ENCODE results near the gene GLIPR1L1. TPM values are rescaled to one million over a fixed set of nuclear protein-coding genes. Genes with fewer than 3 reads are reported as not detected.

Gene GLIPR1L1
- total RNA-seq, 4 donors from 2014 or later, result not detected

DNA sequence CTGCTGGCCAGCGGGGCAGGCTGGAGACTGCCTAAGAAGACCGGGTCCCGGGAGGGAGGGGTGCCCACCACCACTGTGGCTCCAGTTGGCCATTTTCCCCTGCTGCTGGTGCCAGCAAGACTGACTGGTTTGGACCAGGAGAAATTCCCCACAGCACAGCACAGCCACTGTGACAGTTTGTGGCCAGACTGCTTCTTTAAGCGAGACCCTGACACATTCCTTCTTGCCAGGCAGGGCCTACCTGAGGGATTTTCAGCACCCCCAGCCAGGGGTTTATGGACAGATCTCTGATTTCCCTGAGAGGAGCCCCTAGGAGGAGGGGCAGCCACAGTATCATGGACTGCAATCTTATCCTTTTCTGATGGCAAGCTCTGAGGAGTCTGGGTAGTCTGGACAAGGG is 15.5 kb downstream of the GLIPR1L1 start:
- no peak for TF ChIP-seq EP300 (IDR thresholded peaks at IDR 0.05)
- no peak for TF ChIP-seq POLR2AphosphoS5 (IDR thresholded peaks at IDR 0.05)
- TF ChIP-seq, protein P1, sequence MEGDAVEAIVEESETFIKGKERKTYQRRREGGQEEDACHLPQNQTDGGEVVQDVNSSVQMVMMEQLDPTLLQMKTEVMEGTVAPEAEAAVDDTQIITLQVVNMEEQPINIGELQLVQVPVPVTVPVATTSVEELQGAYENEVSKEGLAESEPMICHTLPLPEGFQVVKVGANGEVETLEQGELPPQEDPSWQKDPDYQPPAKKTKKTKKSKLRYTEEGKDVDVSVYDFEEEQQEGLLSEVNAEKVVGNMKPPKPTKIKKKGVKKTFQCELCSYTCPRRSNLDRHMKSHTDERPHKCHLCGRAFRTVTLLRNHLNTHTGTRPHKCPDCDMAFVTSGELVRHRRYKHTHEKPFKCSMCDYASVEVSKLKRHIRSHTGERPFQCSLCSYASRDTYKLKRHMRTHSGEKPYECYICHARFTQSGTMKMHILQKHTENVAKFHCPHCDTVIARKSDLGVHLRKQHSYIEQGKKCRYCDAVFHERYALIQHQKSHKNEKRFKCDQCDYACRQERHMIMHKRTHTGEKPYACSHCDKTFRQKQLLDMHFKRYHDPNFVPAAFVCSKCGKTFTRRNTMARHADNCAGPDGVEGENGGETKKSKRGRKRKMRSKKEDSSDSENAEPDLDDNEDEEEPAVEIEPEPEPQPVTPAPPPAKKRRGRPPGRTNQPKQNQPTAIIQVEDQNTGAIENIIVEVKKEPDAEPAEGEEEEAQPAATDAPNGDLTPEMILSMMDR (IDR thresholded peaks at IDR 0.05), result no peak
- TF ChIP-seq POLR2A (IDR thresholded peaks at IDR 0.05), result no peak
- no peaks in the 10 kb centered on the region for H3K4me1 ChIP-seq
- H3K36me3 ChIP-seq, result no peaks in the 10 kb centered on the region
- 98% methylated on average over 4 of the region's 4 CpGs for WGBS
- no peaks in the 10 kb centered on the region for H3K27me3 ChIP-seq
- H3K27ac ChIP-seq, result no peak overlapping the region
- peaks cover 6% of the 10 kb centered on the region for H3K9me3 ChIP-seq
- DNase-seq (ENCODE audit: low spot score in 2 of 2), result no peak
- H3K4me3 ChIP-seq, result no peak overlapping the region

DNA sequence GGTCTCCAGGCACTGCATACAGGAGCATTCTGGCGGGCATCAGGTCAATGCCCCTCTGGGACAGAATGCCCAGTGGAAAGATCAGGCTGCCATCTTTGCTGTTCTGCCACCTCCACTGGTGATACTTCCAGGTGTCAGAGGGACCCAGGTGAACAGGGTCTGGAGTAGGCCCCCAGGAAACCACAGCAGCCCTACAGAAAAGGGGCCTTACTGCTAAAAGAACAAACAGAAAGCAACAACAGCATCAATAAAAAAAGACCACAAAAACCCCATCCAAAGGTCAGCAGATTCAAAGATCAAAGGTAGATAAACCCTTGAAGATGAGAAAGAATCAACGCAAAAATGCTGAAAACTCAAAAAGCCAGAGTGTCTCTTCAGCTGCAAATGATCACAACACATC is 15.9 kb downstream of the GLIPR1L1 start:
- Histone ChIP-seq H3K4me1 (no peaks in the 10 kb centered on the region), H3K9me3 (peaks cover 6% of the 10 kb centered on the region), H3K27ac (no peak overlapping the region), H3K36me3 (no peaks in the 10 kb centered on the region), H3K27me3 (no peaks in the 10 kb centered on the region), H3K4me3 (no peak overlapping the region)
- TF ChIP-seq EP300 (IDR thresholded peaks at IDR 0.05) (no peak), POLR2AphosphoS5 (IDR thresholded peaks at IDR 0.05) (no peak), POLR2A (IDR thresholded peaks at IDR 0.05) (no peak)
- TF ChIP-seq, protein P1 (IDR thresholded peaks at IDR 0.05), result no peak
- 91% methylated on average over 2 of the region's 2 CpGs for WGBS
- DNase-seq (ENCODE audit: low spot score in 2 of 2), result no peak

DNA sequence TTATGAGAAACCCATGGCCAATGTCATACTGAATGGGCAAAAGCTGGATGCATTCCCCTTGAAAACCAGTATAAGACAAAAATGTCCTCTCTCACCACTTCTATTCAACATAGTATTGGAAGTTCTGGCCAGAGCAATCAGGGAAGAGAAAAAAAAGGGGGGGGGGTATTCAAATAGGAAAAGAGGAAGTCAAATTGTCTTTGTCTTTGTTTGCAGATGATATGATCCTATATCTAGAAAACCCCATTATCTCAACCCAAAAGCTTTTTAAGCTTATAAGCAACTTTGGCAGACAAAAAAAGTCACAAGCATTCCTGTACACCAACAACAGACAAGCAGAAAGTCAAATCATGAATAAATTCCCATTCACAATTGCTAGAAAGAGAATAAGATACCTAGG is 19.5 kb downstream of the GLIPR1L1 start:
- Histone ChIP-seq H3K27me3 (no peaks in the 10 kb centered on the region), H3K9me3 (peaks cover 6% of the 10 kb centered on the region), H3K36me3 (no peaks in the 10 kb centered on the region), H3K4me1 (no peaks in the 10 kb centered on the region), H3K4me3 (no peak overlapping the region), H3K27ac (no peak overlapping the region)
- no peak for DNase-seq (ENCODE audit: low spot score in 2 of 2)
- TF ChIP-seq EP300 (IDR thresholded peaks at IDR 0.05) (no peak), POLR2AphosphoS5 (IDR thresholded peaks at IDR 0.05) (no peak)

DNA sequence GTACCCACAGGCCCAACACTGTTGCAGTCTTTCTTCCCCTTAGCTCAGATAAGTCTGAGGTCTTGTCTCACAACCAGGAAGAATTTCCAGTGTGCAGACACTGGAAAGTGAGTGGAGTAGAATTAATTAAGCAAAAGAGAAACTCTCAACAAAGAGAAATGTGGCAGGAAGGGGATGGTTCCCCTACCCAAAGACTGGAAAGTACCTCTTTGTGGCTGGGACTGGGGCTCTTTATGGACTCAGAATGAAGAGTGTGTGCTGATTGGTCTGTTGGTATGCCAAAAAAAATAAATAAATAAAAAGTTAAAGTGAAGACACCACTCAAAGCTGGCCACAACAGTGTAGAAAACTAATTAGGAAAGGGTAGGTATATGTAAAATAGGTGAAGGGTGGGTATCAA is 26.4 kb downstream of the GLIPR1L1 start:
- H3K9me3 ChIP-seq, result no peaks in the 10 kb centered on the region
- H3K36me3 ChIP-seq, result no peaks in the 10 kb centered on the region
- DNase-seq (ENCODE audit: low spot score in 2 of 2), result no peak
- TF ChIP-seq, protein P1 (IDR thresholded peaks at IDR 0.05), result no peak
- TF ChIP-seq POLR2AphosphoS5 (IDR thresholded peaks at IDR 0.05) (no peak), POLR2A (IDR thresholded peaks at IDR 0.05) (no peak), EP300 (IDR thresholded peaks at IDR 0.05) (no peak)
- H3K4me1 ChIP-seq, result no peaks in the 10 kb centered on the region
- H3K27me3 ChIP-seq, result no peaks in the 10 kb centered on the region
- no peak overlapping the region for H3K27ac ChIP-seq
- no peak overlapping the region for H3K4me3 ChIP-seq

DNA sequence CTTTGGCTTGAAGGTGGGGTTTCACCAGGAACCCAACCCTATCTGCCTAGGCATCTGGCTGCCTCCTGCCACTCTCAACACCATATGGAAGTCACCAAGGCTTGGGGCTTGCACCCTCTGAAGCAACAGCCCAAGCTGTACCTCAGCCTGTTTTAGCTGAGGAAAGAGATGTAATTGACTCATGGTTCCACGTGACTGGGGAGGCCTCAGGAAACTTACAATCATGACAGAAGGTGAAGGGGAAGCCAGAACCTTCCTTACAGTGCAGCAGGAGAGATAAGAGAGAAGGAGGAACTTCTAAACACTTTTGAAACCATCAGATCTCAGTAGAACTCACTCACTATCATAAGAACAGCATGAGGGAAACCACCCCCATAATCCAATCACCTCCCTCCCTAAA is 26.9 kb downstream of the GLIPR1L1 start:
- Histone ChIP-seq H3K9me3 (no peaks in the 10 kb centered on the region), H3K4me3 (no peak overlapping the region), H3K27me3 (no peaks in the 10 kb centered on the region), H3K27ac (no peak overlapping the region), H3K4me1 (no peaks in the 10 kb centered on the region), H3K36me3 (no peaks in the 10 kb centered on the region)
- DNase-seq (ENCODE audit: low spot score in 2 of 2), result no peak
- no peak for TF ChIP-seq POLR2A (IDR thresholded peaks at IDR 0.05)
- no peak for TF ChIP-seq POLR2AphosphoS5 (IDR thresholded peaks at IDR 0.05)
- TF ChIP-seq EP300 (IDR thresholded peaks at IDR 0.05), result no peak
- TF ChIP-seq, protein P1 (IDR thresholded peaks at IDR 0.05), result no peak
- WGBS, result 63% methylated on average over 1 of the region's 1 CpG

DNA sequence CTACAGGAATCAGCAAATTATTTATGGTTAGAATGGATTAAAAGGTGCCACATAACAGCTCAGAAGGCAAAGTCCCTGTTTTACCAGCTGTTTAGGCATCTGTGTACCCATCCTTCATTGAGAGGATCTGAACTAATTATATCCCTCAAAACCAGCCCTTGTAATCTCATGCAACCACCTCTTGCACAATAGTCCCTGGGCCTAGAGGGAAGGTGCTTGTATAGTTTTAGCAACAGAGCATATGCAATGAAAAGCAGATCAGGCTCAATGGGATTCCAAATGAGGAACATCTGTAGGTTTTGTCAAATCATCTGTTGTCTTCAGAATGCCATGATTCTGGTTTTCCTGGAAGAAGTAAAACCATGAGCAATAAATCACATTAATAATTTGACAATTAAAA is 30.4 kb downstream of the GLIPR1L1 start:
- TF ChIP-seq EP300 (IDR thresholded peaks at IDR 0.05) (no peak), POLR2A (IDR thresholded peaks at IDR 0.05) (no peak), POLR2AphosphoS5 (IDR thresholded peaks at IDR 0.05) (no peak)
- TF ChIP-seq, protein P1 (IDR thresholded peaks at IDR 0.05), result no peak
- H3K4me1 ChIP-seq, result no peaks in the 10 kb centered on the region
- H3K4me3 ChIP-seq, result no peak overlapping the region
- no peaks in the 10 kb centered on the region for H3K27me3 ChIP-seq
- no peak overlapping the region for H3K27ac ChIP-seq
- no peak for DNase-seq (ENCODE audit: low spot score in 2 of 2)
- H3K36me3 ChIP-seq, result no peaks in the 10 kb centered on the region
- no peaks in the 10 kb centered on the region for H3K9me3 ChIP-seq
